ENCODE results near the gene OMA1. TPM values are rescaled to one million over a fixed set of nuclear protein-coding genes. Genes with fewer than 3 reads are reported as not detected.
A peak's percentile ranks its signal among the peaks of the same experiment; 100 is the strongest.
"Not testable (repeated sequence)": the region's sequence is repeated elsewhere in the genome, so short reads cannot be mapped to it uniquely, and the experiment has no call there.

Gene OMA1
- total RNA-seq, 1 experiment from 2014 or later = 32.1 TPM

DNA sequence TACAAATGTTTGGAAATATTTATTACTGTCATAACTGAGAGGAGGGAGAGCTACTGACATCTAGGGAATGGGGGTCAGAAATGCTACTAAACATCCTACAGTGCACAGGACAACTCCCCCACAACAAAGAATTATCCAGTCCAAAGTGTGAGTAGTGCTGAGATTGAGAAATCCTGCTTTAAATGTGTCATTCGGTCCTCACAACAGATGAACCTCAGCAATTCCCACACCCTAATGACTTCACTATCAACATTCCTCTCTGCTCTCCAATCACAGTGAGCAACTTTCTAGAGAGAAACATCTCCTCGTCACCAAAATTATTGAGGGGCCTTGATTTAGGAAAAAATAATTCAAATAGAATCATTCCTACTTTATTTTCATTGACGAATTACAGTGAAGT, 18.0 kb downstream of the OMA1 start:
- peak; percentile 46 for DNase-seq (ENCODE audit: low read depth)

DNA sequence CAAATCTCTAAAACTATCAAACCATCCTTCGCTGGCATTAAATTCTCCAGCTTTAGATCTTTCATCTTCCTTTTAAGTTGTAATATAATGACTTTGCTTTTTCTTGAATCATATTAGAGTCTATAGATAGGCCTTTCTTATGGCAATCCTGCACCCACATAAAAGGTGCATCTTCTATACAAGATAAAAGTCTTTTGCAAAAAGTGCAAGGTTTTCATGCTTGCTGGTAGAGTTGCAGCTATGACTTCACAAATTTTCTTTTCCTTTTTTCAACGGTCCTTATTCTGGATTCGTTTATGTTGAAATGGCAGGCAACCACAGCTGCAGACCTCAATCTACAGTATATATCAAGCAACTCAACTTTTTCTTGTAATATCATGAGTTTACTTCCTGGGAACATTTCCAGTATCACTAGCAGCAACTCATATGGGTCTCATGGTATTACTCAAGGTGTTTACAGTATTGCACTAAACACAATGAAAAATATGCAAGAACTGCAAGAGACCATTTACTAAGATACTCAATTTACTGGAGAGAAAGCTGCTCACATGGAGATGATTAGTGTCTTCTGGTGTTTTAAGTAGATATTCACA, 22.1 kb downstream of the OMA1 start:
- no peak for DNase-seq (ENCODE audit: low read depth)

DNA sequence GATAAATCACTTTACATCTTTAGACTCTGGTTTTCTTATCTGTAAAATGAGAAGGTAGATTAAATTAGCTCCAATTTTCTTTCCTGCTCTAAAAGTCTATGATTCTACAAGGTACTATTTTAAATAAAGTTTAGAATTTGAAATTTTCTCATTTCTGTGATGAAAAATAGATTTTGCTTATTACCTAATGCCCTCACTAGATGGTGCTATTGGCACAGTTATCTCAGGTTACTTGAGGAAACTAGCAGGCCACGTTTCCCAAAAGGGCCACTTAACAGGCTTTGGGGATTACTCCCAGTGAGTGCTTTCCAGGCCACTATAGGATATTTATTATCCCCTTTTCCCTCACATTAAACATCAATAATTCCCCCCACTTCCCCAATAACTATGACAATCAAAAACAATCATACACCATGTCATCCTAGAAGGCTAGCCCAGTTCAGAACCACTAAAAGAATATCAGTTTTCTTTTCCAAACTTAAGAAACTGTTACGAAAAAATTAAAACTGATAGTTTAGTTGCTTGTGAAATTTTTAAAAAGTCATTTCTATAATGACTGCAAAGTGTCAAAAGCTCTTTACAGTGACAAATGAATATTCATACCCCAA, 30.6 kb downstream of the OMA1 start:
- DNase-seq (ENCODE audit: low read depth) = peak; percentile 77

DNA sequence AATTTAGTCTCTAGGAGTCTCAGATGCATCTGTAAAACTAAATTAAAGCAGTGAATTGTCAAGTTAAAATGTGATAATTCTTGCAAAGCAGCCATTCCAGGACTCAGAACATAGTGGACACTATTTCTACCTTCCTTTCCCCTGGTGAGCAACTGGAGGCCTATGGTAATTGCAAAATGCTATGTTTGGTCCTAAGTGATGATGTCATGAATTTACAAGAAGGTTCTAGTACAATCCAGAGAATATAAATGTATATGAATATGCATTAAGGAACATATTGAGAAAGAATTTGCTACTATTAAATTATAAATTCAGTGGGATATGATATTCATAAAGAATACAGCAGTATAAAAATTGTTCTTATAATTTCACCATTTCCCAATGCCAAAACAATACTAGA, 32.6 kb downstream of the OMA1 start:
- DNase-seq (ENCODE audit: low read depth) = no peak

DNA sequence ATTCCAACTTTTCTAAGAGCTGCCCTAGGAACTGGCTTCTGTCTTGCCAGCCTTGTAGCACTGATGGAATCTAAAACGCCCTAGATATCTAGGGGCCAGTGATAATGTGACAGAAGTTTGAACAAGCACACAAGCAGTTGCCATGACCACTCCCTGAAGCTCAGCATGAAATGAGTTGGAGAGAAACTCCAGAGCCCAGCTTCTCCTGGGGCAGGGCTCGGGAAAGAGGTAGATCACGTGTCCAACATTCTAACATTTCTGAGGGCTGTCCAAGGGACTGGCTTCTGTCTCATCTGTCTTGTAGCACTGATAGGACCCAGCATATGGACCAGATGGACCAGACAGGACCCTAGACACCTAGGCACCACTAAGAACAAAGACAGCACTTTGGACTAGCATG, 37.9 kb downstream of the OMA1 start:
- DNase-seq (ENCODE audit: low read depth) = no peak

DNA sequence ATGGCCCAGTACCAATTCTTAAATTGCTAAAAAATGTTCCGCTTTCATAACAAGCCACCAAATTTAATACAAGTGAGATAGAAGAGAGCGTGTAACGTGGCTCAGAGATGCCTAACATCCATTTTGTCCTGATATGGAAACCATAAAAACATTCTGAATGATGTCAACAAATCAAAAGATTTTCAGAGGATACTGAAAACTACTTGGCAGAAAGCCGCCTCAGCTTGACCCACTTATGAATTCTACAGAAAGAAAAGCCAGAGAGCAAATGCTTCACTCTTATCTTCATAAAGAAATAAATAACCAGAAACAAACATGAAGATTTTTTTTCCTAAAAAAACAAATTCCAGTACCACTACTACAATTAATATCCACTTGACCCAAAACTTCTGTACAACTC, 41.2 kb downstream of the OMA1 start:
- DNase-seq (ENCODE audit: low read depth) = no peak

DNA sequence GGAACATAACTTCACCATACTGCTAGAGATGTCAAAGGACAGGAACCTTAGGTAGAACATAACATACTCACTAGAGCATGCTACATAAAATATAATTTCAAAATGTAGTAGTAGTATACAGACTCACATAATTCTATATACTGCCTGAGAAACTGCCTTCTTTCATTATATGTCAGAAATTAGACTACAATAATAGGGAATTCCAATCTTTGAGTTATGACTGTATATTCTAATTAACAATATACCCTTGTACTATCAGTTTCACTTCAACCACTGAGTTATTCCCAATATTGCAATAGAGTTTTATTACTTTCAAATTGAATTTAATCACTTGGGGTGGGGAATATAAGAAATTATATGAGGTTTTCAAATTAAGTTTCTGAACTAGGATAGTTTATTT, 44.0 kb downstream of the OMA1 start:
- no peak for DNase-seq (ENCODE audit: low read depth)

DNA sequence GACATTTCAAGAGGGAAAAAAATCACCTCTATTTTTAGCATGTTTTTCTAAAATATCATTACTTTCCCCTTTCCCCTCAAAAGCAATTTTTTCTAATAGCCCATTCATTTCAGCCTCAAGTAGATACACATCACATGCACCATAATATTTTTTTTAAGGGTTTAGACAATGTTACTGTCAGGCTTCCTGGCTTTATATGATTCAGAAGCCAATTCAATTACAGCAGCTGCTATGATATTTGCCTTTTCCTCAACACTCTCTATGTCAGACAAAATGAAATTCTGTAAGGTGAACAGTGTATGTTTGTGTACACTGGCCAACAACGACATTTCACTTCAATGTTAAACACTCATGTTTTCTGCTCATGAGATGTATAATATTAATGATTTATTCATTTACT, 46.5 kb downstream of the OMA1 start:
- DNase-seq (ENCODE audit: low read depth) = no peak

DNA sequence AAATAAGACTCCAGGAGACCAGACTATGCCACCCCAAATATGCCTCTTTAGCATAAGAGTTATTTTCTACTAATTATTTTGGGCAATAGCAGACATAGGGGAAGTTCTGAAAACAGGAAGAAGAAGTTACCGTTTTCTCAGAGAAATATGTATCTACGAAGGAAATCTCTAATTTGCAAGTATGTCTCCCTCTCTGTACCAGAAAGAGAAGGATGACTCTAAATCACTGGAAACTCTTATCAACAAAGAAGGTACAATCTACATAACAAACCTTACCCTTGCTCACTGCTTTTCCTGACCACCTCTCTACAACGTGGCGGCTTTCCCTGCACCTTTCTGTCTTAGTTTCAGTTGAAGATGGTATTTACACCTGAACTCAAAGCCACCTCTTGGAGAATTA, 49.0 kb downstream of the OMA1 start:
- no peak for DNase-seq (ENCODE audit: low read depth)

DNA sequence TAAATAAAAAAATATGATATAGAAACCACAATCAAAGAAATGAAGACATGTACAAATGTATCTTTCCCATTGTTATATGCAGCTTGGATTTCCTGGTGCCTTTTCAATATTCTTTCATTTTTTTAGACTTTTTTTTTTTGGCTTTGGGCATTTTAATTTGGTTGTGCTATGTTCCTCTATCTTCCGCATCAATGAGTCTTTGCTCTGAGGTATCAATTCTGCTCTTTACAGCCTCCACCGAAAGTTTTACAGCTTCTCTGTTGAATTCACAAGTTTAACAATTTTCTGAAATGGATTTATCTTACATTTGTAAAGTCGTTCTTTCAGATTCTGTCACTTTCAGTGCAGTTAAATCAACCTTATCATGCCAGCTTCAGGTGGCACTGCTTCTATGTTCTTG, 50.5 kb downstream of the OMA1 start:
- DNase-seq (ENCODE audit: low read depth) = no peak

DNA sequence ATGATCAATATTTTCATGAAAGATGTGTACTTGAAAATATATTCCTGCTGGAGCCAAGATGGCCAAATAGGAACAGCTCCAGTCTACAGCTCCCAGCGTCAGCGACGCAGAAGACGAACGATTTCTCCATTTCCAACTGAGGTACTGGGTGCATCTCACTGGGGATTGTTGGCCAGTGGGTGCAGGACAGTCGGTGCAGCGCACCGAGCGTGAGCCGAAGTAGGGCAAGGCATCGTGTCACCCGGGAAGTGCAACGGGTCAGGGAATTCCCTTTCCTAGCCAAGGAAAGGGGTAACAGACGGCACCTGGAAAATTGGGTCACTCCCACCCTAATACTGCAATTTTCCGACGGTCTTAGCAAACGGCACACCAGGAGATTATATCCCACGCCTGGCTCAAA, 57.6 kb downstream of the OMA1 start:
- DNase-seq (ENCODE audit: low read depth) = not testable (repeated sequence)

DNA sequence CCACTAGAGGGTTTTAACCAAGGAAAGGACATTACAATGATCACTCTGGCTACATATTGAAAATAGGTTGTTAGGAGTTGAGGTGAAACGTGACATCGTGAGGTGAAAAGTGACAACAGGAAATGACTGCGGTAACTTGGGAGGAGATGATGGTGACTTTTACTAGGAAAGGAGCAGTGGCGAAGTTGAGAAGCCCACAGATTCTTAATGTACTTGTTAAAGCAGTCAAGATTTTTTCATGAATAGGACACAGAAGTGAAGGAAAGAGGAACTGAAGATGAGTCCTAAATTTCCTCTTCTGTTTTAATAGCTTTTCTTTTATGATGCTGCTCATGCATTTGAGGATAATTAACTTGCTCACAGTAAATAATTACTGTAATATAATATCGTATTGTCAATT, 59.5 kb downstream of the OMA1 start:
- DNase-seq (ENCODE audit: low read depth) = no peak

DNA sequence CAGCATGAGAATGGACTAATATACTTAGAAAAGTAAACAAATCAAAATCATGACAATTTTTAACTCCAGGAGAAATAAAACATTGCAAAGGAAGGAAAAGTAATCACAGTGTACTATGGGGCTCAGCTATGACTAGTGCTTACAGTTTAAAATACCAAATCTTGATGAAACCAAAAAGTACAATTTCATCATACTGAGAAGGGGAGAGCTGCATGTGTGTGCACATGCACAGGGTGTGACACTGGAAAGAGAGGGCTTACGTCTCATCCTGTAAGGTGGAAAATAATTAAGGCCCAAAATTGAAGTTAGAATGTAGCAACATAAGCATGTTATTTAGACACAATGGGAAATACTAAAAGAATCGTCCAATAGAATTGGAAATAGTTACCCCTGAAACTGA, 64.6 kb downstream of the OMA1 start:
- no peak for DNase-seq (ENCODE audit: low read depth)

DNA sequence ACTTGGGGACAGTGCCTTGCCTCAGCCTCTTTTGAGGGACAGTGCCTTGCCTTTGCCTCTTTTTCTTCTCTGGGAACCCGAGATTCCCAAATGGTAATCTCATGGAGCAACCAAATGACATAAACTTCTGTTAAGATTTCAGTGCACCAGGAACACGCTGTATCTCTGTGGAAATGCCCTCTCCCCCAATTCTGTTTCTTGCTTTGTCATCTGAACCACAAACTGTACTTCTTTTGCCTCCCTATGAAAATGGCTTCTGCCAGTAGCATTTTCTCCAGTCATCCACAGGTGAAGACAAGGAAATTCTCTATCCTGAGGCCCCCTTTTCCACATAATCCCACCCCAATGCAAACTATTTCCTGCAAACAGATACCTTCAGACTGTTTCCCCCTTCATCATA, 66.3 kb downstream of the OMA1 start:
- no peak for DNase-seq (ENCODE audit: low read depth)

DNA sequence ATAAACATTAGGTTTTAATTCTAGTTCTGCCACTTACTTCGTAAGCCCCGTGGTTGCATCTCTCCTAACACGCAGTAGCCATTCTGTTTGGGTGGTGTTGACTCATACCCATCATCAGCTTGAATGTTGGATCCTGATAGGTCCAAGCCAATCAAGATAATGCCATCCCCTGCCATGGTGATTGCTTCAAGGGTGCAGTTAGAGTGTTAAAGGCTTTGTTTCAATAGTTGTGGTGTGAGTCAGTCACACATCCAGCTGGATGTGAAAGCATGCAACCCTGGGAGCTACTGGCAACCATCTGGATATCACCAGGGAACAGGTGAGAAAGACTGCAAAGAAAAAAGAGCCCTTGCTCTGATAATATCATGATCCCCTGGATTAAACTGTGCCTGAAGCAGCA, 69.1 kb downstream of the OMA1 start:
- DNase-seq (ENCODE audit: low read depth) = peak; percentile 52

DNA sequence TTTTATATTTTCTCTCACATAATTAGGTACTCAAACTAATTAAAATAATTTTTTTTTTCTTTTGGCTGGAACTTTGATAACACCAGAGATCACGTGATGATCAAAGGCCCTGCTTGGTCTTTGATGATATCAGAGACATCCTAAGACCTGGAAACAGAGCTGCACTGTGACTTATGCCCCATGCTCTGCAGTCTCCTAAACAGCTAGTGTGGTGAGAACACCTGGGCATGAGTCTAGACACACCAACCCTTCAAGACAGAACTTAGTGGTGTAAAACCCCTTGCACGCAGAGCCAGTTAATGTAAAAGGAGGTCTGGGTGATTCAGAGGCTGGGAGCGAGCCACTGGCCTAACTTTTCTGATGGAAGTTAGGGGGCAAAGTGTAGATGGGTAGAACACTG, 70.3 kb downstream of the OMA1 start:
- DNase-seq (ENCODE audit: low read depth) = no peak

DNA sequence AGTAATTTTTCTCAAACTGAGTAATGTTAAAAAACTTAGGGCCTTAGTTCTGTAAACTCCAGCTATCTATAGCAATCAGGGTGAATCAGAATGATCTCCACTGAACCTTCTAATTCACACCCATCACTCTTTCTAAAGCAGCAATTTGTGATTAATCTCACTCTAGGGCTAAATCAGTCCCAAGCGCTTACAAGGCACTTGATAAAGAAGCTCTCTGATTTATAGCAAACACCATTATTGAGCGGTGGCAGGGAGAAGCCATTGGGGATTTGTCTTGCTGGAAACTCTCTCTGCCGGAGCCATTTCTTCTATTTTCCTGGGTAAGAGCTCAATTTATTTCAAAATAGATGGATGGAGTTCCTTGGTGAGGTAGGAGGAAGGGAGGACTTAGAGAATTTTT, 77.0 kb downstream of the OMA1 start:
- DNase-seq (ENCODE audit: low read depth) = no peak

DNA sequence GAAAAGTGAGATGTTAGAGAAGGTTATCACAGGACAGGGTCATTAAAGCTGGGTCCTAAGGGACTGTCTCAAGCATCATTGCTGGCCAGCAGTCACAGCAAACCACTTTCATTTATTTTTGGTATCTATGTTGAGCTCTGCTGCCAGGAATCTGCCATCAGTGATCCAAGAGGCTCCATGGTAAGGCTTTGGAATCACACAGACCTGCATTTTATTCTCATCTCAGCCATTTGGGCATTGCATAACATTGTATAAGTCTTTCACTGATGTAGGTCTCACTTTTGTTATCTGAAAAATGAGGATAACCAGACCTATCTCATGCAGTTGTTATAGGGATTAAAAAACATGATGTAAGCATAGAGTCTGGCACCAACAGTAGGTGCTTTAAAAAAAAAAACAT, 77.5 kb downstream of the OMA1 start:
- no peak for DNase-seq (ENCODE audit: low read depth)

DNA sequence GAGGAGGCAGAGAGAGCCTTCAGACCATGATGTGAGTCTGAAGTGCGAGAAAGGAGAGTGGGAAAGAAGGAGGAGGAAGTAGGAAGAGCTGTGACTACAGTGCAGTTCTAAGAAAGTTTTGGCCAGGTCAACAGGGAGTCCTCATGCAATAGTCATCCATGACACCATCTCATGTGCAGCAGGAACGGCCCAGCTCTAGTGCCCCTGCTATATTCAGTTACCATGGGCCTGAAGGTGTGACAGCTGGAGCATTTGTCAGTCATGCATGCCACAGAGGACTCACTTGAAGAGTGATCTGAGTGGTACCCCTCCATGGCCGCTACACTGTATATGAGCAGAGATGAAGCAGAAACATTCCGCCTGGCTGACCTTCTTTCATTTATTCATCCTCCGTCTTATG, 77.9 kb downstream of the OMA1 start:
- no peak for DNase-seq (ENCODE audit: low read depth)

DNA sequence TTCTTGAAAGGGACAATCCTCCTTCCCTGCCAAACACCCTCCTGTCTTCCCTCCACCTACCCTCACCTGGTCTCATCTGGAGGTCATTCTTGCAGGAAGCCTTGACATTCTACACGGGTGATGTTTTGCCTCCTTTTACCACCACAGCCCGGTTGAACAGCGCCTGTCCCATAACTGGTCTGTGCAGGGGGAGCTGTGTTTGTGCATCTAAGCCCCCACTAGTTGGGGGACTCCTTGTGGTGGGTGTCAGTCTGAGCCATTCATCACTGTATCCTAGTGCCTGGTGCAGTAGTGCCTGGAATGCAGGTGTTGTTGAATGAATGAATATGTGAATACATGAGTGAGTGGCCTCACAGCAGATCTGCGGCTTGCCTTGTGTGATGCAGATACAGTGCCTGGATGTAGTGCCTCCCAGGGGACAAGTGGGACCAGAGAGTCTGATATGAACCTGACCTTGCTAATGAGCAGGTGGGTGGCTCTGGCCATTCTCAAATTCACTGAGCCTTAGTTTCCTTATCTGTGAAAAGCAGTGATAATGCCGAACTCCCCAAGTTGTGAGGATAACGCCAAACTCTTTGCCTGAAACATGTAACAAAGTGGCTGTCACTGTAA, 79.8 kb downstream of the OMA1 start:
- DNase-seq (ENCODE audit: low read depth) = no peak

DNA sequence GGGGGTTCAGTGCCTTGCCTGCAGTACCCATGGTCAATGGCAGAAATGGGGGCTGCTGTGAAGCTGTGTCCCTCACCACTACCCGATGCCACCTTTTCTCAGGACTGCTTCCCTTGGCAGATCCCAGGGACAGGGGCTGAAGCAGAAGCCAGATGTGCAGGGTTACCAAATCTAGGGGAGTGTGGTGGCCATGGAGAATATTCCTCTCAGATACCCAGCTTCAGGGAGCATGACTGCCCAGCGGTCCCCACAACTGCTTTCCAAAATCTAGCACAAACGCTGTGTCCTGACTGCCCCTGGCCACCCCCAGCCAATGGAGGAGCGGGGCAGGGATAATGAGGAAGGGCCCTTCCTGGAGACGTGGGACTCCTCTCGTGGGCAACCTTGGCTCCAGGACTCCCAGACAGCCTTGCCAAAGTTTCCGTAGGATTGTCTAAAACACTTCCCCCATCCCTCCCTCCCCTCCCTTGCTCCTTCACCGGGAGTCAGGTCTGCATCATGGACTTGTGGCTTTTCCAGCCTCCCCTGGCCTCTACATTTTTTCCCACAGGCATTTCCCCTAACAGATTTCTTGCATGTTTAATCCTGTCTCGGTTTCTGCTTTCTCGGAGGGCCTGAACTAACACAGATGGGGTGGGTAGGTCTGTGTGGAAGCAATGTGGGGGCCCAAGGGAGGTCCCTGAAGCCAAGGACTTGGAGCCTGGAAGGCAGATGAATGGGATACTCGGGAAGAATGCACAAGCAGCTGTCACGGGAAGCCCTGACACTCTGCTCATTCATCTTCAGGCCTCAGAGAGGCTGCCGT, 80.5 kb downstream of the OMA1 start:
- DNase-seq (ENCODE audit: low read depth) = peak; percentile 30

DNA sequence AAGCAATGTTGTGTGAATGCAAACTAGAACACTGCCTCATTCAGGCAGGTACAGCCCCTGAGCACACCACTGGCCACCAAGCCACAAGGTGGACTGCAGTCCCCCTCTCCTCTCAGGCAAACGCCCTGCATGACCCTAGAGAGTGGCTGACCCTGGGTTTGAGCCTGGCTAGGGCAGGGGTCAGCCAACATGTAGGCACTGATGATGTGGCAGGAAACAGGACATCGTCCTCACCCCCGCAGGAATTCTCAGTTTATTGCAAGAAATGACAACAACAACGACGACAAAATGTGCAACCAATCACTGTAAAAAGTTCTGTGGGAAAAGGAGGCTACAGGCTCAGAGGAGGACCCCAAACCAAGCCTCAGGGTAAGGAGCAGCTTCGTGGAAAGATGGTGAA, 81.3 kb downstream of the OMA1 start:
- no peak for DNase-seq (ENCODE audit: low read depth)

DNA sequence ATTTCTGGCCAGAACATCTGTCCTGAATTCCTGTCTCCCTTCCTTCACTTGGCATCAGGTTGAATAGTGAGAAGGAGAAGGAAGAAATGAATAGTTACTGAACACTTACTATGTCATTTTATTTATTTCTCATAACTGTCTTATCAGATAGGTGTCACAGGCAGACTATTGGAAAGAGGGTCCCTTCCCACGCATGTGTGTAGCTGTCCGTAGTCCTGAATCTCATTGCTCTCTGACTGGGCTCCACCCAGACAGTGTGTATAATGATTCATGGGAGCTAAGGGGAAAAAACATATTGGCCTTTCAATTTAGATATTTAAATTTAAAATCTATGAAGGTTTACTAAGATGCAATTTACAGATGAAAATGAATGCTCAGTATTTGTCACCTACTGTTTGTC, 86.1 kb downstream of the OMA1 start:
- DNase-seq (ENCODE audit: low read depth) = peak; percentile 14

Measured in RPMI7951 (cell line).